GM12874 (cell line): ENCODE results near the gene CFAP251.
A peak's percentile ranks its signal among the peaks of the same experiment; 100 is the strongest.

Source experiments
- CTCF ChIP-seq: IDR thresholded peaks from 2 replicates; pipeline ENCODE4 v1.5.1; 2011; ENCODE audit warnings: low read depth, mild to moderate bottlenecking, control low read depth, low read length, moderate library complexity; ENCODE audit not compliant: insufficient read depth

Gene CFAP251

GRCh38 chr12:122021822-122022392 is 103.5 kb downstream of the CFAP251 start, which contains the start of gene BCL7A:
BCL7A (plus strand) TSS chr12:122021884; CDS start chr12:122022092, 208 bp downstream.
- TF ChIP-seq CTCF: no peak

- no peak for TF ChIP-seq CTCF
Measured at GRCh38 chr12:122022393-122023338, 104.3 kb downstream of the CFAP251 start.

DNA sequence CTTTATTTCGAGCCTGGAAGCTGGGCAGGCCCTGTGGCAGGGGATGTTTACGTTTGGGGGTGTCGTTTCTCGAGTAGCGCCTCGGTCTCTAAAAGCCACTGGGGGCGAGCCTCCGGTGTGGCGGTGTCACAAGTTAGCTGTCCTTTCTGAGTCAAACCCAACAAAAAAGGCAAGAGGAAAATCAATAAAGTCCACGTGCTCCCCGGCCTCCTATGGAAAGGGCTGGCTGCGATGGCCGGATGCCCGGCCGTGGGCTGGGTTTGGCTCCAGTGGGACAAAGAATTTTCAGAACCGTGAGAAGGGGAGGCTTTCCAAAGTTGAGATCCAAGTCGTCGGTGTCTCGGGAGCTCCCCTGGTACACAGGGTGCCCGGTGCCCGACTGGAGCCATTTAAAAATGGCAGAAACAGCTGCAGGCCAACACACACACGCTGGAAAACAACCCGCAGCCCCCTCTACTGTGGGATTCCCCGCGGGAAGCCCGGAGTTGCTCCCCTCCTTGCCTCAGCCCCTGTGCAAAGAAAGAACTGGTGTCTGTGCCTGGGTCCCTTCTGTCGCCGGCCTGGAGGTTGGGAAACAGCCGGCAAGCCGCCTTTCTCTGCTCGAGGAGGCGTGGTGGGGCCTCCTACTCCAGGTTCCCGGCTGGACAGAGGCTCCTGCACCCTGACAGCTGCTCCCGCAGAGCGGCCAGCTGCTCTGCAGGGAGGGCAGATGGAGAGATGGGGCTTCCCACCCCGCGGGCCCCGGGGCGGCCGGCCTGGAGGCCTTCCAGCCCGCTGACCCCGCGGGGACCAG is 105.1 kb downstream of the CFAP251 start:
- TF ChIP-seq CTCF: no peak

DNA sequence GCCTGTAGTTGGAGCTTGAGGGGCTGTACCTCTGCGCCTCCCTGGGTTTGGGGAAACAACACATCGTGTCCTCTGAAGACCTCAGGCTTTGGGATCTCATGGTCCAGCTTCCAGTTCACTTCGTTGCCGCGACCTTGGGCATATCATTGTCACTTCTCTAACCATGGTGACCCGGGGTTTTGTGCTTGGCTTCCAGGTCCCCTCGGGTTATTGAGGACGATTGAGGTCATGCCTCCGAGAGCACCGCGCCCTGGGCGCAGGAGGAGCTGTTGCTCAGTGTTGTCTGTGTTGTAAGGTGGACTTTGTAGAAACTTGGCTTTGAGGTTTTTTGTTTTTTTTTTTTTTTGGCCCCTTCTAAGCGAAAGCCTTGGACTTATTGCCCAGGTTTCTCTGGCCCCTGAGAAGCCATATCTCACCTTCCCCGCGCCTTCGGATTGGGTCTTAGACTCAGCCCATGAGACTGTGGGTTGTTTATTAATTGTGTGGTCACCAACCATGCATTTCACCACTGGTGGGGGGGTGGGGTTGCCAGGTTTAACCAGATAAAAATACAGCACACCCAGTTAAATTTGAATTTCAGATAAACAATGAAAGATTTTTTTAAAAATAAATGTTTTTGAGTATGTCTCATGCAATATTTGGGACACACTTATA is 105.9 kb downstream of the CFAP251 start:
- TF ChIP-seq CTCF: no peak

DNA sequence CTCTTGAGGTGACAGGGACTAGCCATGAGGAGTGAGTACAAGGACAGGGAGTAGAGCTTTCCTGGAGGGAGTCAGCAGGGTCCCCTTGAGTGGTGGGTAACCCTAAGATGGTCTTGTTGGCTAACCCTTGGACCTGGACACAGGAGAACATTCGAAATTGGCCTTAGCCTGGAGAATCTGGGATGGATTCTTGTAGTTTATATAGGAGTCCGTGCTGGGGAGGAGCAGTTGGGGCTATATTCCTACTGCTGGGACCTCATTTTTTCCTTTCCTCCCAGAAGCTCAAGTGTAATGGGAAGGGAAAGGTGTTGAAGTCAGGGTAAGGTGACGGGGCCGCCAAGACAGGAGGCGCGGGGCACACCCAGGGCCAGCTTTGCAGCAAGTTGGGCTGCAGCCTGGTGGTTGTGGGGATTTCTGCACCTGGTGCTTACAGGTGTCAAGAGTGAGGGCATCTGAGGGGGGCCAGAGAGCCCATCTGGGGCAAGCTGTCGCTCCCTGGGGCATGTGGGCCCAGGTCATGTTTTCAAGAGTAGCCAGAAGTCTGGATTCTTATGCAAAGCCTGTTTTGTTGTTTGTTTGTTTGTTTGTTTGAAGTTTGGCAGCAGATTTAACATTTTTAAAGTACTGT is 108.4 kb downstream of the CFAP251 start:
- TF ChIP-seq CTCF: peak; percentile 25; the same call in 1 of the 2 replicates

DNA sequence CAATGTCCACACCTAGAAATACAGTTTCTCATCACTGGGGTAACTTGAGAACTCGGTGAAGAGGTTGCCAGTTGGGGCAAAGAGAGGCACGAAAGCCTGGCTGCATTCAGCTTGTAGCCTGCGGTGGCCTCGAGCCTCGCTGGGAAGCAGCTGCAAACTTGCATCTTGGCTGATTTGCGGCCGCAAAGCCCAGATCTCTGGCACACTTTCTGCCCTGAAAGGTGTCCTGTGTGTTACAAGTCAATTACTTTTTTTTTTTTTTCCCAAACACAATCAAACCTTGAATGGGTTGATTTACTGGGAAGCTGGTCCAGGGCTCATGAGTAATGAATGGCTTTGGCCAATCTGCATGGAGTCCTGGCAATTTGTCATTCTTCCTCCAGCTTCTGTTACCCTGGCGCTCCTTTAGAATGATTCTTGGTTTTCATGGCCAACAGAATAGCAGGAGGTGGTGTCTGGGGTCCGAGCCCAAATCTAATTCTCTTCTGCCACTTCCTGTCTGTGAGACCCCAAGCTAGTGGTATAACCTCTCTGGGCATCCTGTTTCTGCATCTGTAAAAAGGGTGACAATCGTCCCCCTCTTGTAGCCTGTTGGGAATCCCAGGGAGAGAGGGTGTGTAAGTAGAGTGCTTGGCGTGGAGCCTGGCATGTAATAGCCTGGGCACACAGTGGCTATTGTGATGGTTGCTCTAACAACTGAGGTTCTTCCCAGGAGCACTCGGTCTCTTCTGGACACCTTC is 109.9 kb downstream of the CFAP251 start:
- no peak for TF ChIP-seq CTCF
